Mesenchymal stem cell (in vitro differentiated cells and primary cell): ENCODE data around the gene FRMPD4.

ENCODE experiments used
- DNase-seq: peaks from one replicate; pipeline ENCODE4 v3.0.0-alpha.2; 2013
- H2AFZ ChIP-seq: one replicate; pipeline ENCODE4 v1.6.1; 2013; ENCODE audit warnings: low read depth, mild to moderate bottlenecking, control low read depth, inconsistent platforms, low read length, moderate library complexity
- H2AK5ac ChIP-seq: 2 replicates; pipeline ENCODE4 v1.6.1; 2013; ENCODE audit warnings: low read length, moderate library complexity, mild to moderate bottlenecking, inconsistent platforms; ENCODE audit not compliant: severe bottlenecking
- H2BK120ac ChIP-seq: one replicate; pipeline ENCODE4 v1.6.1; 2013; ENCODE audit warnings: low read depth, mild to moderate bottlenecking, inconsistent platforms, low read length, moderate library complexity
- H2BK12ac ChIP-seq, 2 experiments: one replicate each; pipeline ENCODE4 v1.6.1; 2013; ENCODE audit warnings: inconsistent platforms in 2 of 2, low read length in 2 of 2, mild to moderate bottlenecking in 2 of 2, moderate library complexity in 2 of 2, control low read depth in 1 of 2
- H2BK15ac ChIP-seq: one replicate; pipeline ENCODE4 v1.6.1; 2013; ENCODE audit warnings: mild to moderate bottlenecking, low read depth, inconsistent platforms; ENCODE audit not compliant: poor library complexity, severe bottlenecking
- H2BK5ac ChIP-seq: 2 replicates; pipeline ENCODE4 v1.6.1; 2013; ENCODE audit warnings: low read depth, mild to moderate bottlenecking, low read length, control low read depth, inconsistent platforms; ENCODE audit not compliant: poor library complexity, severe bottlenecking
- H3K14ac ChIP-seq, 2 experiments: one replicate each; pipeline ENCODE4 v1.6.1; 2013; ENCODE audit warnings: inconsistent platforms in 2 of 2, low read length in 2 of 2, control low read depth in 1 of 2, mild to moderate bottlenecking in 1 of 2, moderate library complexity in 1 of 2
- H3K18ac ChIP-seq, 2 experiments: one replicate each; pipeline ENCODE4 v1.6.1; 2013; ENCODE audit warnings: inconsistent platforms in 2 of 2, low read length in 2 of 2, control low read depth in 1 of 2, low read depth in 1 of 2, mild to moderate bottlenecking in 1 of 2
- H3K23ac ChIP-seq, 2 experiments: one replicate each; pipeline ENCODE4 v1.6.1; 2013; ENCODE audit warnings: inconsistent platforms in 2 of 2, low read length in 2 of 2, mild to moderate bottlenecking in 2 of 2, moderate library complexity in 2 of 2, control low read depth in 1 of 2
- H3K27ac ChIP-seq: 2 replicates; pipeline ENCODE4 v1.5.1; 2013; ENCODE audit warnings: mild to moderate bottlenecking, moderate library complexity, low read length, control low read depth, inconsistent platforms; ENCODE audit not compliant: poor library complexity, severe bottlenecking
- H3K27me3 ChIP-seq, 2 experiments: 2 replicates each; pipeline versions ENCODE4 v1.6.1 to v1.7.0; 2013; ENCODE audit warnings: low read length in 2 of 2, mild to moderate bottlenecking in 2 of 2, moderate library complexity in 2 of 2, control low read depth in 1 of 2, inconsistent platforms in 1 of 2; ENCODE audit not compliant: control insufficient read depth in 1 of 2, insufficient read depth in 1 of 2
- H3K36me3 ChIP-seq, 2 experiments: 2 replicates each; pipeline versions ENCODE4 v1.6.1 to v1.7.0; 2013; ENCODE audit warnings: low read length in 2 of 2, control low read depth in 1 of 2, inconsistent platforms in 1 of 2, low read depth in 1 of 2, mild to moderate bottlenecking in 1 of 2; ENCODE audit not compliant: insufficient read depth in 2 of 2, control insufficient read depth in 1 of 2
- H3K4ac ChIP-seq, 2 experiments: one replicate each; pipeline ENCODE4 v1.6.1; 2013; ENCODE audit warnings: inconsistent platforms in 2 of 2, low read length in 2 of 2, mild to moderate bottlenecking in 2 of 2, moderate library complexity in 2 of 2, control low read depth in 1 of 2, low read depth in 1 of 2
- H3K4me1 ChIP-seq: 2 replicates; pipeline ENCODE4 v1.6.1; 2013; ENCODE audit warnings: low read depth, low read length, control low read depth; ENCODE audit not compliant: control insufficient read depth, insufficient read depth
- H3K4me2 ChIP-seq: 2 replicates; pipeline ENCODE4 v1.6.1; 2013; ENCODE audit warnings: low read length, mild to moderate bottlenecking, inconsistent platforms; ENCODE audit not compliant: poor library complexity, severe bottlenecking
- H3K4me3 ChIP-seq, 2 experiments: 2 replicates each; pipeline versions ENCODE4 v1.5.1 to v1.7.0; 2013; ENCODE audit warnings: low read length in 2 of 2, mild to moderate bottlenecking in 2 of 2, control low read depth in 1 of 2, low read depth in 1 of 2; ENCODE audit not compliant: insufficient read depth in 1 of 2
- H3K79me1 ChIP-seq: replicated peaks from 2 replicates; pipeline ENCODE4 v1.6.1; 2013; ENCODE audit warnings: mild to moderate bottlenecking, control low read depth, low read length, inconsistent platforms; ENCODE audit not compliant: poor library complexity, severe bottlenecking
- H3K9ac ChIP-seq: 2 replicates; pipeline ENCODE4 v1.7.0; 2013; ENCODE audit warnings: mild to moderate bottlenecking, low read length, moderate library complexity
- H3K9me3 ChIP-seq: 2 replicates; pipeline ENCODE4 v1.7.0; 2013; ENCODE audit warnings: mild to moderate bottlenecking, low read length; ENCODE audit not compliant: control insufficient read depth
- H4K8ac ChIP-seq: one replicate; pipeline ENCODE4 v1.6.1; 2013; ENCODE audit warnings: inconsistent platforms, mild to moderate bottlenecking, low read length, moderate library complexity
- H4K91ac ChIP-seq: one replicate; pipeline ENCODE4 v1.6.1; 2013; ENCODE audit warnings: mild to moderate bottlenecking, low read length, inconsistent platforms
- WGBS: methylation state at CpG from one replicate; pipeline ENCODE4 v1.1.7; 2013; ENCODE audit warnings: mixed read lengths; 5-methylcytosine and 5-hydroxymethylcytosine counted together

FRMPD4 gene

DNA sequence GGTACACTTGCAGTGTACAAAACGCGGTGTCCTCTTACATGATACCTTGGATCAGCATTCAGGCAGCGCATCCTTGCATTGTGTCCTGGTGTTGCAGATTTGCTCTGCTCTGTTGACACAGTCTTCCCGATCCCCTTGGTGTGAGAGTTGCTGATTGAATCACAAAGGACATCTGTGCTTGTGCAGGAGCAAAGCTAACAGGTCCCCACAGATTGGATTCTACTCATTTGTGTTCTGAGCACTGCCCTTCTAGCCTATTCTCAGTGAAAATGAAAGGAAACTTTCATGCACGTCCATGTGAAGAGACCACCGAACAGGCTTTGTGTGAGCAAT lies 171.4 kb downstream of the FRMPD4 start:
- H3K79me1 ChIP-seq, result no peaks in the 10 kb centered on the region
- H2BK120ac ChIP-seq, result no peak overlapping the region
- no peak overlapping the region for H3K14ac ChIP-seq
- H3K36me3 ChIP-seq, result no peaks in the 10 kb centered on the region
- no peak overlapping the region for H3K18ac ChIP-seq
- no peak overlapping the region for H4K8ac ChIP-seq
- H4K91ac ChIP-seq, result no peak overlapping the region
- H3K9me3 ChIP-seq, result no peaks in the 10 kb centered on the region
- H2AK5ac ChIP-seq, result no peak overlapping the region
- no peak overlapping the region for H3K23ac ChIP-seq
- DNase-seq, result no peak
- no peak overlapping the region for H3K4me3 ChIP-seq
- H3K27ac ChIP-seq, result no peak overlapping the region
- H3K4me1 ChIP-seq, result no peaks in the 10 kb centered on the region
- no peak overlapping the region for H3K4ac ChIP-seq
- H2BK12ac ChIP-seq, result no peak overlapping the region
- no peak overlapping the region for H3K4me2 ChIP-seq
- no peaks in the 10 kb centered on the region for H3K27me3 ChIP-seq
- WGBS, result 63% methylated on average over 6 of the region's 6 CpGs
- no peak overlapping the region for H2BK15ac ChIP-seq
- H2AFZ ChIP-seq, result no peak overlapping the region
- H2BK5ac ChIP-seq, result no peak overlapping the region
- H3K9ac ChIP-seq, result no peak overlapping the region

DNA sequence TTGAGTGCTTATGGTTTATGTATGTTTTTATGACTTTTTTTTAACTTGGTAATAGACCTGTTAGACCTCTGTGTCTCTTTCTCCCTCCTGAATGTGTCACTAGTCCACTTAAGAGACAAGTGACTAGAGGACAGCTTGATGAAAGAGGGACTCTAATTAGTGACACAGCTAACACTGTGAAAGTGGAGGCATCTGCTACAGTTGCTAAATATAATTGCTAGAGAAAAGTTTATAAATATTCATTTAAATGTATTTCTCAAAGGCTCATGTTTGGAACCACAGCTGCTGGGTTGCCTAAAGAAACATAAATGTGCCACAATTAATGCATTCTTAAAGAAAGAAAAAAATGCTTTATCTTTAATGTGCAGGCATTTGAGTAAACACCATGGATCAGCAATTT lies 176.4 kb downstream of the FRMPD4 start:
- H2AFZ ChIP-seq, result no peak overlapping the region
- H2BK15ac ChIP-seq, result no peak overlapping the region
- H3K14ac ChIP-seq, result no peak overlapping the region
- H3K23ac ChIP-seq, result no peak overlapping the region
- no peak overlapping the region for H2BK5ac ChIP-seq
- H2BK120ac ChIP-seq, result no peak overlapping the region
- no peak overlapping the region for H4K91ac ChIP-seq
- H3K27ac ChIP-seq, result no peak overlapping the region
- no peak overlapping the region for H3K18ac ChIP-seq
- H4K8ac ChIP-seq, result no peak overlapping the region
- H3K27me3 ChIP-seq, result no peaks in the 10 kb centered on the region
- no peak overlapping the region for H3K4ac ChIP-seq
- H3K36me3 ChIP-seq, result no peaks in the 10 kb centered on the region
- H2BK12ac ChIP-seq, result no peak overlapping the region
- H3K4me1 ChIP-seq, result no peaks in the 10 kb centered on the region
- H3K4me3 ChIP-seq, result no peak overlapping the region
- H2AK5ac ChIP-seq, result no peak overlapping the region
- H3K79me1 ChIP-seq, result no peaks in the 10 kb centered on the region
- H3K9me3 ChIP-seq, result no peaks in the 10 kb centered on the region
- H3K9ac ChIP-seq, result no peak overlapping the region
- H3K4me2 ChIP-seq, result no peak overlapping the region
- DNase-seq, result no peak

GRCh38 chrX:12315526-12315925 lies 177.3 kb downstream of the FRMPD4 start:
- Histone ChIP-seq H4K91ac (no peak overlapping the region), H3K36me3 (no peaks in the 10 kb centered on the region), H2BK15ac (no peak overlapping the region), H4K8ac (no peak overlapping the region), H3K18ac (no peak overlapping the region), H3K14ac (no peak overlapping the region), H2BK5ac (no peak overlapping the region), H3K79me1 (no peaks in the 10 kb centered on the region), H3K9ac (no peak overlapping the region), H3K4me3 (no peak overlapping the region), H3K27ac (no peak overlapping the region), H3K27me3 (no peaks in the 10 kb centered on the region), H2AK5ac (no peak overlapping the region), H2BK120ac (no peak overlapping the region), H3K9me3 (no peaks in the 10 kb centered on the region), H3K4ac (no peak overlapping the region), H2BK12ac (no peak overlapping the region), H3K4me1 (no peaks in the 10 kb centered on the region), H3K4me2 (no peak overlapping the region), H2AFZ (no peak overlapping the region), H3K23ac (no peak overlapping the region)
- no peak for DNase-seq
- WGBS, result 49% methylated on average over 2 of the region's 2 CpGs

- Histone ChIP-seq H3K4me1 (no peaks in the 10 kb centered on the region), H3K4ac (no peak overlapping the region), H2BK5ac (no peak overlapping the region), H3K27ac (no peak overlapping the region), H3K4me3 (no peak overlapping the region), H3K18ac (no peak overlapping the region), H3K36me3 (no peaks in the 10 kb centered on the region), H3K14ac (no peak overlapping the region), H4K91ac (no peak overlapping the region), H2BK120ac (no peak overlapping the region), H3K27me3 (no peaks in the 10 kb centered on the region), H2AK5ac (no peak overlapping the region), H3K79me1 (no peaks in the 10 kb centered on the region), H3K4me2 (no peak overlapping the region), H3K9ac (no peak overlapping the region), H3K9me3 (peaks cover 11% of the 10 kb centered on the region), H2BK15ac (no peak overlapping the region), H4K8ac (no peak overlapping the region), H2BK12ac (no peak overlapping the region), H2AFZ (no peak overlapping the region), H3K23ac (no peak overlapping the region)
- DNase-seq, result no peak
- 75% methylated on average over 5 of the region's 5 CpGs for whole genome bisulfite sequencing
Measured at GRCh38 chrX:12319003-12319519, 180.8 kb downstream of the FRMPD4 start.
